ENCODE measurements around the gene ZMIZ1. TPM values are rescaled to one million over a fixed set of nuclear protein-coding genes. Genes with fewer than 3 reads are reported as not detected.

The ZMIZ1 gene
- total RNA-seq, 1 experiment from 2014 or later, result 34.2 TPM

DNA sequence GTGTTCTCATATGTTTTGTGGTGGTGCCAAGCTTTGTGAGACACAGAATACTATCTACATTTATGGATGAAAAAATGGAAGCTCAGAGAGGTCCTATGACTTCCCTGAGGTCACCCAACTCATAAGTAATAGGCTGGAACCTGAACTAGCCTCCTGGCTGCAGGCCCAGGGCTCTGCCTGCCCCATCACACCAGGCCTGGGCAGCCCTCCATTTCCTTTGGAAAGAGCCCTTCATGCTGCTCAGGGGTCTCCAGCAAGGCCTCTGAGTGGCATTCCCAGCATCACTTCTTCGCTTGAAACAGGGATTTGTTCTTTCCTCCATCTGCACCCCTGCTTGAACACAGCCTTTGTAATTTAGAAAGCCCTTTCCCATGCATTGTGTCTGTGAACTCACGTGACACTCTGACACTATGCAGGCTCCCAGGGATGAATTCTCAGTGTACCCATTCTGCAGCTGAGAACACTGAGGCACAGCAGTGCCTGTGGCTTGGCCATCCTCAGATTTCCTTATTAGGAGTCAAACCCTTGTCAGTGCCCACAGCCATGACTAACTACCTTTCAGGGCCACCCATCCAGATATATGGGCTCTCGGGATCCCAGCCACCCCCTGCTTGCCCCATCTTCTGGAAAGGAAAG is 150.7 kb downstream of the ZMIZ1 start:
- intact Hi-C loops (cut with micrococcal nuclease; ENCODE audit: unreplicated experiment) (no loop called here), in situ Hi-C loops (cut with HindIII; ENCODE audit: low pct_unique_long_range_greater_than_20kb, low sequenced_read_pairs) (no loop called here)
- TF ChIP-seq TCF7L2 (IDR thresholded peaks at IDR 0.05; ENCODE audit: low read depth, low read length) (no peak), CTCF (IDR thresholded peaks at IDR 0.05) (no peak), POLR2AphosphoS5 (IDR thresholded peaks at IDR 0.05; ENCODE audit: low read depth, low read length) (no peak), SIN3A (IDR thresholded peaks at IDR 0.05; ENCODE audit: borderline replicate concordance, insufficient read depth, low read depth, low read length) (no peak), REST (IDR thresholded peaks at IDR 0.05; ENCODE audit: insufficient read depth in 1 of 2, low read depth in 2 of 2, low read length in 1 of 2) (no peak)
- ChIA-PET POLR2A (no interaction called here), CTCF (no interaction called here)
- Histone ChIP-seq H3K27me3 (ENCODE audit: control insufficient read depth, insufficient read depth, low read length) (no peaks in the 10 kb centered on the region), H3K4me1 (ENCODE audit: control insufficient read depth, insufficient read depth, low read length) (no peaks in the 10 kb centered on the region), H3K36me3 (ENCODE audit: control insufficient read depth, insufficient read depth, low read length) (no peaks in the 10 kb centered on the region), H3K27ac (ENCODE audit: low read length) (no peak overlapping the region), H3K4me3 (ENCODE audit: low read depth in 2 of 2, low read length in 2 of 2) (no peak overlapping the region), H3K9me3 (ENCODE audit: control insufficient read depth, insufficient read depth, low read depth, low read length) (no peaks in the 10 kb centered on the region)
- DNase-seq (ENCODE audit: low read depth, low spot score) (no peak), ATAC-seq (no peak)
- no TSS peak for BruUV-seq (replicated peaks)

DNA sequence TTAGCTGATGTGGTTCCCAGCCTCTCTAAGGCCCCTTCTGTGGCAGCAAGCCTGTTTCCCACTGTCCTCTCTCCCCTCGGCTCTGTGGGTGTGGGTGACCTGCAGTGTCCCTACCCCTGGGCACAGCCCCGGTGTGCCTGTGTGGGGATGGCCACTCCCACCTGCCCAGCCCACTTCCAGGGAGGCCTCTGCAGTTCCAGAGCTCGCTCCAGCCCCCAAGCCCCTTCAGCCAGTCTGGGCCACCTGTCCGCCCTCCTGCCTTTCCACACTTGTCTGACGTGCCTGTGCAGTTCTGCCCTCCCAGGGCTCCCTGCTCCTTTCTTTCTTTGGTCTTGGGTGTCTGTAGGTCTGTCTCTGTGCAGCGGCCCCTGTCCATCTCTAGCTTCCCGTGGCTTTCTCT is 151.5 kb downstream of the ZMIZ1 start:
- ChIA-PET POLR2A (no interaction called here), CTCF (no interaction called here)
- intact Hi-C loops (cut with micrococcal nuclease; ENCODE audit: unreplicated experiment), result no loop called here
- Histone ChIP-seq H3K4me1 (ENCODE audit: control insufficient read depth, insufficient read depth, low read length) (no peaks in the 10 kb centered on the region), H3K4me3 (ENCODE audit: low read depth in 2 of 2, low read length in 2 of 2) (no peak overlapping the region), H3K27ac (ENCODE audit: low read length) (no peak overlapping the region), H3K36me3 (ENCODE audit: control insufficient read depth, insufficient read depth, low read length) (no peaks in the 10 kb centered on the region), H3K27me3 (ENCODE audit: control insufficient read depth, insufficient read depth, low read length) (no peaks in the 10 kb centered on the region), H3K9me3 (ENCODE audit: control insufficient read depth, insufficient read depth, low read depth, low read length) (no peaks in the 10 kb centered on the region)
- ATAC-seq (no peak), DNase-seq (ENCODE audit: low read depth, low spot score) (no peak)
- no TSS peak for BruUV-seq (replicated peaks)
- in situ Hi-C loops (cut with HindIII; ENCODE audit: low pct_unique_long_range_greater_than_20kb, low sequenced_read_pairs), result no loop called here
- no peak for TF ChIP-seq POLR2AphosphoS5 (IDR thresholded peaks at IDR 0.05; ENCODE audit: low read depth, low read length)
- TF ChIP-seq CTCF (IDR thresholded peaks at IDR 0.05), result no peak
- TF ChIP-seq REST (IDR thresholded peaks at IDR 0.05; ENCODE audit: insufficient read depth in 1 of 2, low read depth in 2 of 2, low read length in 1 of 2), result no peak
- TF ChIP-seq TCF7L2 (IDR thresholded peaks at IDR 0.05; ENCODE audit: low read depth, low read length), result no peak
- no peak for TF ChIP-seq SIN3A (IDR thresholded peaks at IDR 0.05; ENCODE audit: borderline replicate concordance, insufficient read depth, low read depth, low read length)
